Mesodermal cell (in vitro differentiated cells): ENCODE measurements around the gene MGMT.

ENCODE experiments used
- H3K27ac ChIP-seq: 2 replicates; pipeline ENCODE4 v1.7.0; 2013; ENCODE audit warnings: mild to moderate bottlenecking, low read depth, low read length, moderate library complexity; ENCODE audit not compliant: severe bottlenecking
- H3K36me3 ChIP-seq: 2 replicates; pipeline ENCODE4 v1.7.1; 2013; ENCODE audit warnings: mild to moderate bottlenecking, low read length, moderate library complexity; ENCODE audit not compliant: control insufficient read depth, insufficient read depth
- H3K4me1 ChIP-seq: one replicate; pipeline ENCODE4 v1.7.1; 2013; ENCODE audit warnings: mild to moderate bottlenecking, low read length; ENCODE audit not compliant: insufficient read depth, control insufficient read depth, poor library complexity, severe bottlenecking
- H3K4me3 ChIP-seq: 2 replicates; pipeline ENCODE4 v1.7.0; 2013; ENCODE audit warnings: low read length, control low read depth, mild to moderate bottlenecking; ENCODE audit not compliant: insufficient read depth, poor library complexity, severe bottlenecking; ENCODE audit errors: extremely low read depth
- H3K9me3 ChIP-seq: 2 replicates; pipeline ENCODE4 v1.7.1; 2013; ENCODE audit warnings: mild to moderate bottlenecking, low read length, moderate library complexity; ENCODE audit not compliant: control insufficient read depth
- WGBS, 2 experiments: methylation state at CpG; one replicate each; pipeline ENCODE4 v1.1.5; 2013; ENCODE audit warnings: missing lambda C conversion rate in 2 of 2; ENCODE audit not compliant: insufficient coverage in 2 of 2; 5-methylcytosine and 5-hydroxymethylcytosine counted together

The MGMT gene

GRCh38 chr10:129786216-129786615 is 319.2 kb downstream of the MGMT start:
- 78 to 90% methylated on average over 9 of the region's 10 CpGs for WGBS, 2 experiments
- H3K4me1 ChIP-seq, result no peaks in the 10 kb centered on the region
- H3K27ac ChIP-seq, result no peak overlapping the region
- no peaks in the 10 kb centered on the region for H3K36me3 ChIP-seq
- no peak overlapping the region for H3K4me3 ChIP-seq
- H3K9me3 ChIP-seq, result peaks cover 3% of the 10 kb centered on the region

- WGBS, 2 experiments, result 71 to 84% methylated on average over 4 of the region's 5 CpGs
- peaks cover 3% of the 10 kb centered on the region for H3K9me3 ChIP-seq
- H3K27ac ChIP-seq, result no peak overlapping the region
- H3K36me3 ChIP-seq, result no peaks in the 10 kb centered on the region
- H3K4me3 ChIP-seq, result no peak overlapping the region
- no peaks in the 10 kb centered on the region for H3K4me1 ChIP-seq
These were observed 320.5 kb downstream of the MGMT start for GRCh38 chr10:129787557-129787956.

- Histone ChIP-seq H3K36me3 (no peaks in the 10 kb centered on the region), H3K4me3 (no peak overlapping the region), H3K9me3 (peaks cover 3% of the 10 kb centered on the region), H3K27ac (no peak overlapping the region), H3K4me1 (no peaks in the 10 kb centered on the region)
- 95 to 96% methylated on average over 9 to 10 of the region's 10 CpGs for WGBS, 2 experiments
These were observed 321.2 kb downstream of the MGMT start for GRCh38 chr10:129788215-129788614.

- Histone ChIP-seq H3K9me3 (peaks cover 3% of the 10 kb centered on the region), H3K4me1 (no peaks in the 10 kb centered on the region), H3K27ac (no peak overlapping the region), H3K4me3 (no peak overlapping the region), H3K36me3 (no peaks in the 10 kb centered on the region)
- WGBS, 2 experiments, result 87 to 94% methylated on average over 10 to 11 of the region's 17 CpGs
These were observed 323.8 kb downstream of the MGMT start for GRCh38 chr10:129790715-129791446.

GRCh38 chr10:129792141-129792540 is 325.1 kb downstream of the MGMT start:
- Histone ChIP-seq H3K9me3 (peaks cover 3% of the 10 kb centered on the region), H3K4me1 (no peaks in the 10 kb centered on the region), H3K27ac (no peak overlapping the region), H3K36me3 (no peaks in the 10 kb centered on the region), H3K4me3 (no peak overlapping the region)
- 92% methylated on average over 7 of the region's 7 CpGs for WGBS, 2 experiments

GRCh38 chr10:129792864-129793263 is 325.8 kb downstream of the MGMT start:
- WGBS, 2 experiments, result 91 to 96% methylated on average over 4 to 8 of the region's 10 CpGs
- Histone ChIP-seq H3K4me3 (no peak overlapping the region), H3K9me3 (no peaks in the 10 kb centered on the region), H3K4me1 (no peaks in the 10 kb centered on the region), H3K27ac (no peak overlapping the region), H3K36me3 (no peaks in the 10 kb centered on the region)

- Histone ChIP-seq H3K27ac (no peak overlapping the region), H3K4me1 (no peaks in the 10 kb centered on the region), H3K36me3 (no peaks in the 10 kb centered on the region), H3K4me3 (no peak overlapping the region), H3K9me3 (no peaks in the 10 kb centered on the region)
- WGBS, 2 experiments, result 88 to 91% methylated on average over 5 to 6 of the region's 6 CpGs
These were observed 326.4 kb downstream of the MGMT start for GRCh38 chr10:129793479-129793878.

GRCh38 chr10:129793996-129794395 is 327.0 kb downstream of the MGMT start:
- H3K9me3 ChIP-seq, result no peaks in the 10 kb centered on the region
- 89 to 95% methylated on average over 15 to 21 of the region's 22 CpGs for WGBS, 2 experiments
- no peaks in the 10 kb centered on the region for H3K36me3 ChIP-seq
- no peaks in the 10 kb centered on the region for H3K4me1 ChIP-seq
- no peak overlapping the region for H3K4me3 ChIP-seq
- no peak overlapping the region for H3K27ac ChIP-seq

- WGBS, 2 experiments, result 85 to 91% methylated on average over 10 to 11 of the region's 14 CpGs
- H3K9me3 ChIP-seq, result no peaks in the 10 kb centered on the region
These were observed 329.8 kb downstream of the MGMT start for GRCh38 chr10:129796710-129797420.

GRCh38 chr10:129799942-129800341 is 332.9 kb downstream of the MGMT start:
- no peak overlapping the region for H3K27ac ChIP-seq
- H3K36me3 ChIP-seq, result no peaks in the 10 kb centered on the region
- no peak overlapping the region for H3K4me3 ChIP-seq
- no CpG with 5 or more reads among the region's 3 CpGs for WGBS, 2 experiments
- H3K9me3 ChIP-seq, result peaks cover 8% of the 10 kb centered on the region
- H3K4me1 ChIP-seq, result no peaks in the 10 kb centered on the region

More at GRCh38 chr10:129796710-129797420, 329.8 kb downstream of the MGMT start:
- Histone ChIP-seq H3K27ac (no peak overlapping the region), H3K4me3 (no peak overlapping the region), H3K36me3 (no peaks in the 10 kb centered on the region), H3K4me1 (no peaks in the 10 kb centered on the region)

GRCh38 chr10:129800796-129801340 is 333.8 kb downstream of the MGMT start:
- H3K4me3 ChIP-seq, result no peak overlapping the region
- no peak overlapping the region for H3K27ac ChIP-seq
- WGBS, 2 experiments, result 86 to 93% methylated on average over 10 to 14 of the region's 14 CpGs
- H3K4me1 ChIP-seq, result no peaks in the 10 kb centered on the region
- H3K9me3 ChIP-seq, result peaks cover 8% of the 10 kb centered on the region
- no peaks in the 10 kb centered on the region for H3K36me3 ChIP-seq
